Osteoblast (primary cell): ENCODE data around the gene IKZF3. TPM values are rescaled to one million over a fixed set of nuclear protein-coding genes. Genes with fewer than 3 reads are reported as not detected.
A peak's percentile ranks its signal among the peaks of the same experiment; 100 is the strongest.

Experiments
- DNase-seq: peaks from one replicate; pipeline ENCODE4 v3.0.0; 2011; ENCODE audit warnings: low spot score, mixed read lengths; ENCODE audit not compliant: insufficient read length; ENCODE audit errors: missing footprints
- H2AFZ ChIP-seq: 2 replicates; pipeline ENCODE4 v1.6.0; 2011; ENCODE audit warnings: mild to moderate bottlenecking, low read length
- H3K27ac ChIP-seq: 2 replicates; pipeline ENCODE4 v1.5.1; 2011; ENCODE audit warnings: mild to moderate bottlenecking, low read depth, low read length, moderate library complexity
- H3K27me3 ChIP-seq: 2 replicates; pipeline ENCODE4 v1.6.0; 2012; ENCODE audit warnings: mild to moderate bottlenecking, control low read depth, inconsistent platforms, low read length, moderate library complexity; ENCODE audit not compliant: insufficient read depth
- H3K36me3 ChIP-seq: 2 replicates; pipeline ENCODE4 v1.5.1; 2011; ENCODE audit warnings: mild to moderate bottlenecking, low read length, control low read depth, moderate library complexity; ENCODE audit not compliant: insufficient read depth
- H3K4me1 ChIP-seq: 2 replicates; pipeline ENCODE4 v1.5.1; 2011; ENCODE audit warnings: mild to moderate bottlenecking, low read length, control low read depth, moderate library complexity; ENCODE audit not compliant: insufficient read depth
- H3K4me2 ChIP-seq: 2 replicates; pipeline ENCODE4 v1.6.0; 2011; ENCODE audit warnings: mild to moderate bottlenecking, low read length; ENCODE audit not compliant: insufficient read depth
- H3K4me3 ChIP-seq: fragments of 200-600 bp; sonication (generic); 3 replicates; pipeline ENCODE4 v1.5.1; 2012; ENCODE audit warnings: mild to moderate bottlenecking, low read length, inconsistent platforms; ENCODE audit not compliant: insufficient read depth
- H3K79me2 ChIP-seq: 2 replicates; pipeline ENCODE4 v1.6.0; 2012; ENCODE audit warnings: mild to moderate bottlenecking, low read length, control low read depth, inconsistent platforms; ENCODE audit not compliant: insufficient read depth
- H3K9me3 ChIP-seq: 2 replicates; pipeline ENCODE4 v1.5.1; 2011; ENCODE audit warnings: low read depth, low read length, control low read depth
- H4K20me1 ChIP-seq: 2 replicates; pipeline ENCODE4 v1.6.0; 2012; ENCODE audit warnings: mild to moderate bottlenecking, low read length, control low read depth; ENCODE audit not compliant: insufficient read depth
- total RNA-seq: library from RNA; depleted of rRNA; stranded (reverse); fragments of >200 nt; gene quantifications from 2 replicates; pipeline ENCODE4 v1.2.3, GENCODE V29; 2012
- TF ChIP-seq, protein P1 (sequence below): IDR thresholded peaks from 2 replicates; pipeline ENCODE4 v1.5.1; 2011; ENCODE audit warnings: mild to moderate bottlenecking, low read depth, low read length, moderate library complexity; ENCODE audit errors: extremely low read depth

The IKZF3 gene
- total RNA-seq, 1 donor = not detected

DNA sequence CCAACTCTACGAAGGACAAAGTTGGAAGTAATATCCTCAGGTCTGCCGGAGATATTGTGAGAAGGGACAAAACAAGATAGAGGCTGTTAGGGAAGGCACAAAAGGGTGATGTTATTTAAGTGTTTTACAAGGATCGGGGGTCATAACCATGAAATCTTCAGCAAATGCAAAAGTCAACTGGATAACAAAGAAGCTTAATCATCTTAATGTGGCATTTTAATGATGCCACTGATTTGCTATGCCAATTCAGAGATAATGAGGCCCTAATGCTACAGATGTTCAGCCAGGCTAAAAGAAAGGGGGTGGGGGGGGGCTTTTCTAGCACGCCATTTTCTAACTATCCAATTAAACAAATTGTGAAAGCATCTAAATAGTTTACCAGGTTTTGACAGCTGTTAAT is 63.1 kb downstream of the IKZF3 start:
- Histone ChIP-seq H3K27ac (no peak overlapping the region), H4K20me1 (no peaks in the 10 kb centered on the region), H3K4me3 (no peak overlapping the region), H3K27me3 (peaks cover 25% of the 10 kb centered on the region), H3K4me2 (no peak overlapping the region), H3K36me3 (no peaks in the 10 kb centered on the region), H3K4me1 (no peaks in the 10 kb centered on the region), H2AFZ (no peak overlapping the region), H3K79me2 (no peaks in the 10 kb centered on the region), H3K9me3 (no peaks in the 10 kb centered on the region)
- TF ChIP-seq, protein P1, sequence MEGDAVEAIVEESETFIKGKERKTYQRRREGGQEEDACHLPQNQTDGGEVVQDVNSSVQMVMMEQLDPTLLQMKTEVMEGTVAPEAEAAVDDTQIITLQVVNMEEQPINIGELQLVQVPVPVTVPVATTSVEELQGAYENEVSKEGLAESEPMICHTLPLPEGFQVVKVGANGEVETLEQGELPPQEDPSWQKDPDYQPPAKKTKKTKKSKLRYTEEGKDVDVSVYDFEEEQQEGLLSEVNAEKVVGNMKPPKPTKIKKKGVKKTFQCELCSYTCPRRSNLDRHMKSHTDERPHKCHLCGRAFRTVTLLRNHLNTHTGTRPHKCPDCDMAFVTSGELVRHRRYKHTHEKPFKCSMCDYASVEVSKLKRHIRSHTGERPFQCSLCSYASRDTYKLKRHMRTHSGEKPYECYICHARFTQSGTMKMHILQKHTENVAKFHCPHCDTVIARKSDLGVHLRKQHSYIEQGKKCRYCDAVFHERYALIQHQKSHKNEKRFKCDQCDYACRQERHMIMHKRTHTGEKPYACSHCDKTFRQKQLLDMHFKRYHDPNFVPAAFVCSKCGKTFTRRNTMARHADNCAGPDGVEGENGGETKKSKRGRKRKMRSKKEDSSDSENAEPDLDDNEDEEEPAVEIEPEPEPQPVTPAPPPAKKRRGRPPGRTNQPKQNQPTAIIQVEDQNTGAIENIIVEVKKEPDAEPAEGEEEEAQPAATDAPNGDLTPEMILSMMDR = no peak
- no peak for DNase-seq

DNA sequence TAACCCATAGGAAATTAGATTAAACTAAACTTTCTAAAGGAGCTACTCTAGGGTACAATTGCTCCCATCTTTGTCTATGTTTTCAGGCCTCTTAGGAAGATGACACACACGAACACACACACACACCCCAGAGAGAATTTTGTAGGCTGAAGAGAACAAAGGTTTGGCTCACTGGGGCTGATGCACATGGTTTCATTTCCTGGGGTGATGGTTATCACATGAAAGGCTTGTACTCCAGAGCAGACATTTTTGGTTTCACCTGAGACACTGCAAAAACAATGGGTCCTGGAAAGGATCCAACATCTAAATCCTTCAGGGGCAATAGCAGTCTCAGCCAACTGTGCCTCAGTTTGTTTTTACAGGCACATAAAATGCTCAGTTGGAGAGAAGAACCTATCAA is 63.6 kb downstream of the IKZF3 start:
- H3K4me3 ChIP-seq = no peak overlapping the region
- TF ChIP-seq, protein P1 = no peak
- H3K27ac ChIP-seq = no peak overlapping the region
- H3K4me2 ChIP-seq = no peak overlapping the region
- H3K9me3 ChIP-seq = no peaks in the 10 kb centered on the region
- peak; percentile 58 for DNase-seq
- H4K20me1 ChIP-seq = no peaks in the 10 kb centered on the region
- H3K4me1 ChIP-seq = no peaks in the 10 kb centered on the region
- no peak overlapping the region for H2AFZ ChIP-seq
- H3K27me3 ChIP-seq = peaks cover 20% of the 10 kb centered on the region
- no peaks in the 10 kb centered on the region for H3K79me2 ChIP-seq
- H3K36me3 ChIP-seq = no peaks in the 10 kb centered on the region

DNA sequence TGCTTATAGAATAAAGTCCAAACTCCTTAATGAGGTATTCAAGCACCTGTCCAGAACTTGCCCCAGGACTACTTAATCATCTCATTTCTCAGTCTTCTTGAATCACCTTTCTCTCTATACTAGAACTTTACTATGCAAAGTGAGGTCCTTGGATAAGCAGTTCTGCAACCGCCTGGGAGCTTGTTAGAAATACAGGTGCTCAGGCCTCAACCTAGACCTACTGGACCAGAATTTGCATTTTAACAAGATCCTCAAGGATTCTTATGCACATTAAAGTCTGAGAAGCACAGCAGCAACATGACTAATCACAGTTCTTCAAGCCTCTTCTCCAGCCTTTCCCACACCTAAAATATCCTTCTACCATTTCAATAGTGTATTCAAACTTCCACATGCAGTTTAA is 64.7 kb downstream of the IKZF3 start:
- TF ChIP-seq, protein P1 = no peak
- Histone ChIP-seq H3K36me3 (no peaks in the 10 kb centered on the region), H3K27ac (no peak overlapping the region), H3K79me2 (no peaks in the 10 kb centered on the region), H3K4me1 (no peaks in the 10 kb centered on the region), H3K4me3 (no peak overlapping the region), H3K4me2 (no peak overlapping the region), H4K20me1 (no peaks in the 10 kb centered on the region), H2AFZ (no peak overlapping the region), H3K27me3 (peaks cover 19% of the 10 kb centered on the region), H3K9me3 (no peaks in the 10 kb centered on the region)
- no peak for DNase-seq

DNA sequence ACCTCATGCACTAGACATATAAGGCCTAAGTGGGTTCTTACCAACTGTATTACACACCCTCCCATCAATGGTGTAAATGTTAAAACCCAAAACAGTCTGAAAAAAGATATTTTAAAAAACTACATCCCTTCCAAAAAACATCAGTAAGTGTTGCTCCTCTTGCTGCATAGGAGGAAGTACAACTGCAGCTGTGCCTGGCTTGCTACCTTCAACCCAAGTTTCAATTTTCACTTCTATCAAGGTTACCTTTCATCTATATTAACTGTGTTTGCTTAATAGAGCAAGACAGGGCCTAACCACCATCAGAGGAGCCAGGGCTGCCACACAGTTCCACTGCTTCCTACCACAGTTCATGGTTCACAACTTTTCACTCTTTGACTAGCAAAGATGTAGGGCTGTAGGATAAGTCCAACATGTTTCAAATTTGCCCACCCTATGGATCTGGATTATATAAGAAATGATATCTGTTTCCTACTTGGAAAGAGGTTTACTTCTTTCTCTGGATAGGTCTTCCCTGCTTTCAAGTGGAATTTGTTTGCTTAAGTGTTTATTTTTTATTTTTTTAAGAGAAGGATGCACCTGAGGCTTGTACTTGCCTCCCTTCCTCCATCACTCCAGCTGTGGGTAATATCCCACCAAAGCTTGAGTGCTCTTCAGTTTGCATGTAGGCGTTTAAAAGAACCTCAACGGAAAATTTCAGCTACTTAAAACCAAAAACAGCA is 69.7 kb downstream of the IKZF3 start:
- no peak for DNase-seq
- Histone ChIP-seq H3K36me3 (no peaks in the 10 kb centered on the region), H3K4me3 (no peak overlapping the region), H3K79me2 (no peaks in the 10 kb centered on the region), H4K20me1 (no peaks in the 10 kb centered on the region), H2AFZ (no peak overlapping the region), H3K27ac (no peak overlapping the region), H3K9me3 (no peaks in the 10 kb centered on the region), H3K4me2 (no peak overlapping the region), H3K27me3 (peaks cover 48% of the 10 kb centered on the region), H3K4me1 (no peaks in the 10 kb centered on the region)
- TF ChIP-seq, protein P1 = no peak
